Caco-2 (cell line): ENCODE measurements around the gene SRPX2. TPM values are rescaled to one million over a fixed set of nuclear protein-coding genes. Genes with fewer than 3 reads are reported as not detected.

Experiments used
- BruUV-seq: library from RNA; stranded (reverse); fragments of 400-500 nt; replicated peaks from 2 replicates; lab custom pipeline; 2021; lab: Mats Ljungman, UMichigan
- CTCF ChIA-PET: fragments of 300-600 bp; sonication (Branson Sonifier 250); formaldehyde crosslinking; loops from one replicate; lab custom pipeline; 2022; ENCODE audit warnings: antibody characterized with exemption; lab: Charles Lee
- POLR2A ChIA-PET: fragments of 300-600 bp; sonication (Branson Sonifier 250); formaldehyde crosslinking; loops from one replicate; lab custom pipeline; 2022; ENCODE audit warnings: antibody characterized with exemption; lab: Charles Lee
- DNase-seq, 2 experiments: peaks; one replicate each; pipeline versions ENCODE4 v3.0.0 to v3.0.0-alpha.2; 2020 to 2022
- H3K27me3 ChIP-seq: replicated peaks from 2 replicates; pipeline ENCODE4 v1.6.0; 2011; ENCODE audit warnings: low read length; ENCODE audit not compliant: control insufficient read depth, insufficient read depth
- H3K36me3 ChIP-seq: 2 replicates; pipeline ENCODE4 v1.5.1; 2011; ENCODE audit warnings: low read length; ENCODE audit not compliant: control insufficient read depth, insufficient read depth
- H3K4me1 ChIP-seq: fragments of 250-450 bp; sonication (Bioruptor Pico); 2 replicates; pipeline ENCODE4 v1.5.1; 2020; ENCODE audit warnings: mild to moderate bottlenecking
- H3K4me3 ChIP-seq: 2 replicates; pipeline ENCODE4 v1.5.1; 2011; ENCODE audit warnings: low read depth, mild to moderate bottlenecking, control low read depth, low read length
- H3K9me3 ChIP-seq: fragments of 250-450 bp; sonication (Bioruptor Pico); 2 replicates; pipeline ENCODE4 v1.5.1; 2020; ENCODE audit warnings: mild to moderate bottlenecking, moderate library complexity
- H3K27ac Mint-ChIP-seq: one replicate; pipeline ENCODE4 v1.8.0; 2022; ENCODE audit warnings: mixed read lengths; ENCODE audit not compliant: unreplicated experiment
- H3K27me3 Mint-ChIP-seq: one replicate; pipeline ENCODE4 v1.8.0; 2022; ENCODE audit warnings: mixed read lengths; ENCODE audit not compliant: insufficient read depth, unreplicated experiment
- H3K36me3 Mint-ChIP-seq: one replicate; pipeline ENCODE4 v1.8.0; 2022; ENCODE audit warnings: mild to moderate bottlenecking, mixed read lengths; ENCODE audit not compliant: insufficient read depth, unreplicated experiment
- H3K4me1 Mint-ChIP-seq: one replicate; pipeline ENCODE4 v1.8.0; 2022; ENCODE audit warnings: low read depth, mixed read lengths; ENCODE audit not compliant: unreplicated experiment
- H3K4me3 Mint-ChIP-seq: one replicate; pipeline ENCODE4 v1.8.0; 2022; ENCODE audit warnings: mild to moderate bottlenecking, moderate library complexity, mixed read lengths; ENCODE audit not compliant: unreplicated experiment
- H3K9me3 Mint-ChIP-seq: one replicate; pipeline ENCODE4 v1.8.0; 2022; ENCODE audit warnings: mixed read lengths; ENCODE audit not compliant: unreplicated experiment
- CTCF ChIP-seq, 2 experiments: fragments of 200-600 bp in 1 of 2; IDR thresholded peaks; 1 replicate in 1 of 2; 2 replicates in 1 of 2; pipeline versions ENCODE4 v1.5.1 to v1.8.0; 2011 to 2022; ENCODE audit warnings: antibody characterized with exemption in 1 of 2, control low read depth in 1 of 2, inconsistent platforms in 1 of 2, low read depth in 1 of 2, low read length in 1 of 2, mild to moderate bottlenecking in 1 of 2, moderate library complexity in 1 of 2; ENCODE audit not compliant: insufficient read depth in 1 of 2, severe bottlenecking in 1 of 2, unreplicated experiment in 1 of 2
- intact Hi-C: fragments of 100-400 bp; cut with micrococcal nuclease; formaldehyde crosslinking; loops from one replicate; pipeline ENCODE4 v1.10.0; 2022; ENCODE audit not compliant: unreplicated experiment
- total RNA-seq: library from RNA; stranded (reverse); gene quantifications from 2 replicates; pipeline ENCODE4 v1.2.3, GENCODE V29; 2022

Gene SRPX2
- total RNA-seq, 1 experiment from 2014 or later, result 3.6 TPM

DNA sequence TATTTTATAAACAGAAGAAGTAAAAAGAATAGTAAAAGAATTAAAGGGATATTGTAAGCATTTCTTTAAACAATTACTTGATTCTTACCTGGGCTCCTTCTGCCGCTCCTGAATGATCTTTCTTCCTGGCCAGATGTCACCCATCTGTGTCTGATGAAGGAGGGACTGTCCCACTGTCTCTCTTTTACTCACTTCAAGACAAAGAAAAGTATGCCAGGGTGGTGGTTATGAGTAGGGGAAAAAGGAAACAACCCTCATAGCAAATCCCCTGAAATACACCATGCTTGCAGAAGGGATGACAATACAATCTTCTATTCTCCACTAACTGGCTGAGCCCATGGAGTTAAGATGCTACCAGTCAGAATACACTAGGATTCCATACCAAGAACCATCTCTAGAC is 56.8 kb downstream of the SRPX2 start:
- H3K9me3 Mint-ChIP-seq, result no peaks in the 10 kb centered on the region
- BruUV-seq, result no TSS peak
- Histone ChIP-seq H3K27me3 (no peaks in the 10 kb centered on the region), H3K9me3 (no peaks in the 10 kb centered on the region), H3K4me3 (no peak overlapping the region), H3K4me1 (no peaks in the 10 kb centered on the region), H3K36me3 (no peaks in the 10 kb centered on the region)
- TF ChIP-seq CTCF (IDR thresholded peaks at IDR 0.05; ENCODE audit: insufficient read depth in 1 of 2, low read depth in 1 of 2, low read length in 1 of 2, severe bottlenecking in 1 of 2, unreplicated experiment in 1 of 2), result no peak
- ChIA-PET POLR2A (no interaction called here), CTCF (no interaction called here)
- no peak overlapping the region for H3K27ac Mint-ChIP-seq
- H3K27me3 Mint-ChIP-seq, result no peaks in the 10 kb centered on the region
- peaks cover 2% of the 10 kb centered on the region for H3K4me1 Mint-ChIP-seq
- intact Hi-C loops, result no loop called here
- no peak for DNase-seq
- no peaks in the 10 kb centered on the region for H3K36me3 Mint-ChIP-seq
- no peak overlapping the region for H3K4me3 Mint-ChIP-seq

DNA sequence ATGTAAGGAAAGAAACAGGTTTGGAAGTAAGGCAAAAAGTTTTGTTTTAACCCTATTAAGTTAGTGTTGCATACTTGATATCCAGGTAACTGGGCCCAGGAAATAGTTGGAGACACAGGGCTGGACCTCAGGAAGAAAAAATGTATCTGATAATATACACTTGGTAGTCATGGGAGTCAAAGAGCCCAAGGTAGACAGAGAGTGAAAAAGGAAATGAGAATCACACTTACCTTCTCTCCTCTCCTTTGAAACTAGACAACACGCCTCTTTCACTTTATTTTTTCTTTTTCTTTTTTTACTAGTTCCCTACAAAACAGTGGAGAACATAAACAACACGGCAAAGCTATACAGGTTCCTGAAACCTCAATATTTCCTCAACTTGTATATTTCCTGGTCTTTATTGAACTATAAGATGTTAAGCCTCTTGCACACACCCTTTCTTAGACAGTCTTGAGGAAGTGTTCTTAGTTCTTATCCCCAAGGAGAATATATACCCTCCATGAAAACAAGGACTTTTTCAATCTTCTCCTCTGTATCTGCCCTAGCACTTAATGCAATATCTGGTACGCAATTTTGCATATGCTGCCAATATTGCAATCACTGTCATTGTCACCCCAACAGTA is 60.7 kb downstream of the SRPX2 start:
- no peaks in the 10 kb centered on the region for H3K4me1 ChIP-seq
- CTCF ChIA-PET, result no interaction called here
- intact Hi-C loops, result no loop called here
- no peaks in the 10 kb centered on the region for H3K9me3 ChIP-seq
- Mint-ChIP-seq H3K36me3 (no peaks in the 10 kb centered on the region), H3K27ac (no peak overlapping the region), H3K9me3 (no peaks in the 10 kb centered on the region), H3K4me3 (no peak overlapping the region), H3K27me3 (no peaks in the 10 kb centered on the region), H3K4me1 (no peaks in the 10 kb centered on the region)
- no TSS peak for BruUV-seq
- DNase-seq, result no peak
- no peaks in the 10 kb centered on the region for H3K36me3 ChIP-seq
- H3K4me3 ChIP-seq, result no peak overlapping the region
- H3K27me3 ChIP-seq, result no peaks in the 10 kb centered on the region
- no peak for TF ChIP-seq CTCF (IDR thresholded peaks at IDR 0.05; ENCODE audit: insufficient read depth in 1 of 2, low read depth in 1 of 2, low read length in 1 of 2, severe bottlenecking in 1 of 2, unreplicated experiment in 1 of 2)
- POLR2A ChIA-PET, result no interaction called here

DNA sequence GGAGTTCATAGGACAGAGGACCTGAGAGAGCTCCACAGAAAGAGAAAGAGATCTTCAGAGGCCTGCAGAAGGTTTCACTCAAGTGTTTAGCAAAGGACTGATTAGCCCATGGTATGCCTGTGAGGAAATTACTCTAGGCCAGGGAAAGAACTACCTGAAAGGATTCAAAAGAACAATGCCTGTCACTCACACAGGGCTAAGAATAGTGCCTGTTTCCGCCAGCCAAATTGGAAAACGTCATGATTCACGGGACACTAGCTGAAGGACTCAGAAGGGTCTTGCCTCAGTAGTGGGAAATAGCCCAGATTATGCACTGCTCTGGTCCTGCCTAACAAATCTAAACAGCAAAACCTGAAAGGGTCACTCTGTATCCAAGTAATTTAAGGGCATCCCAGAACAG is 66.8 kb downstream of the SRPX2 start:
- ChIA-PET CTCF (no interaction called here), POLR2A (no interaction called here)
- Histone ChIP-seq H3K4me1 (no peaks in the 10 kb centered on the region), H3K36me3 (no peaks in the 10 kb centered on the region), H3K4me3 (no peak overlapping the region), H3K27me3 (no peaks in the 10 kb centered on the region), H3K9me3 (no peaks in the 10 kb centered on the region)
- Mint-ChIP-seq H3K4me1 (no peaks in the 10 kb centered on the region), H3K4me3 (no peak overlapping the region), H3K36me3 (no peaks in the 10 kb centered on the region), H3K27ac (no peak overlapping the region), H3K27me3 (no peaks in the 10 kb centered on the region), H3K9me3 (no peaks in the 10 kb centered on the region)
- no peak for DNase-seq
- TF ChIP-seq CTCF (IDR thresholded peaks at IDR 0.05; ENCODE audit: insufficient read depth in 1 of 2, low read depth in 1 of 2, low read length in 1 of 2, severe bottlenecking in 1 of 2, unreplicated experiment in 1 of 2), result no peak
- intact Hi-C loops, result no loop called here
- BruUV-seq, result no TSS peak
